NCI-H1694 (cell line): ENCODE results near the gene RORC.
"Not testable (repeated sequence)": the region's sequence is repeated elsewhere in the genome, so short reads cannot be mapped to it uniquely, and the experiment has no call there.

Experiments
- DNase-seq: peaks from one replicate; lab custom pipeline; 2025; lab: John Stamatoyannopoulos, UW

Gene RORC

DNA sequence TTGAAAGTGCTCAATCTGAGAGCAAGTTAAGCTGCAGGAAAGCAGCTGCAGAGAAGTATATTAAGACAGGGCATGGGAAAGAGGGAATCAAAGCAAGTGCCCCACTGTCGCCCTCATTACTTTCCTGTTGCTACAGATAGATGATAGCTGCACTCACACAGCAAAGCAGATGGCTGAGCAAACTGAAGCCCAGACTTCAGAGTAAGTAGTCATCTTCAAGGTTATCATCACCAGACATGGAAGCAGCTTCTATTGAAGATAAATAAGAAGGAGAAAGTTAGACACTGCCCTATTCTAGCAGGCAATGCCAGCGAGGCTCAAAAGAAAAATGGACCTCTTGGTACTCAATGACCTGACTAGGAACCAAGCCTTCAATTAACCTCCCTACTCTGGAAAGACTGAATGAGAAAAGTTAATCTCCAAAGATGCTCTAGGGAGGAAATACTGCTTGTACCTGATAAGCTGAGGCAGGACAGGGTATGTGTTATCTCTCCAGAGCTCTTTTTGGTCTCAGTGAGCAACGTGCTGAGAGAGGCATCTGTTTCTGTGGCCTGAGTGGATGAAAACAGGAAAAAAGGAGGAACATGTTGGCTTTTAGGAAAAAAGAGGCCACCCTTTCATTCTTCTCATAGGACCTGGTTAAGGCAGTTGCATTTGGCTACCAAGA is 57.2 kb downstream of the RORC start:
- no peak for DNase-seq

DNA sequence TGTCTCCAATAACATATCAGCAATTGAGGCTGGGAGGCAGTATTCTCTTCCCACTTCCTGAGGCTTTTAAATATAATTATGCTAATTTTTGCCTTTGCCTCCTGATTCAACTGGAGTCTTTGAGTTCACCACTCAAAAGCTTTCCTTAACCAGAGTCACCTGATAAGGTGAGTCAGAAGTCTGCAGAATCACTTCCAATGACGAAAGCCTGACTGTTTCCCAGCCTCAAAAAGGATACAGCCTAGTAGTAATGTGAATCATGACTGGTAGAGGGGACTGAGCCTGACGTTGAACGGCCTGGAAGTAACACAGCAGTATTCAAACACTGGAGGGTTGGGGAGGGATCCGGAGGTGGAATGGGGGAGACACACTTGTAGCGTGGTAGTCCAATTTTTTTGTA is 57.9 kb downstream of the RORC start:
- DNase-seq = no peak

DNA sequence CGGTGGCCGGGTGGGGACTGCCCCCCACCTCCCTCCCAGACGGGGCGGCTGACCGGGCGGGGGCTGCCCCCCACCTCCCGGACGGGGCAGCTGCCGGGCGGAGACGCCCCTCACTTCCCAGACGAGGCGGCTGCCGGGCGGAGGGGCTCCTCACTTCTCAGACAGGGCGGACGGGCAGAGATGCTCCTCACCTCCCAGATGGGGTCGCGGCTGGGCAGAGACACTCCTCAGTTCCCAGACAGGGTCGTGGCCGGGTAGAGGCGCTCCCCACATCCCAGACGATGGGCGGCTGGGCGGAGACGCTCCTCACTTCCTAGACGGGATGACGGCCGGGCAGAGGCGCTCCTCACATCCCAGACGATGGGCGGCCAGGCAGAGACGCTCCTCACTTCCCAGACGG is 62.3 kb downstream of the RORC start:
- not testable (repeated sequence) for DNase-seq

DNA sequence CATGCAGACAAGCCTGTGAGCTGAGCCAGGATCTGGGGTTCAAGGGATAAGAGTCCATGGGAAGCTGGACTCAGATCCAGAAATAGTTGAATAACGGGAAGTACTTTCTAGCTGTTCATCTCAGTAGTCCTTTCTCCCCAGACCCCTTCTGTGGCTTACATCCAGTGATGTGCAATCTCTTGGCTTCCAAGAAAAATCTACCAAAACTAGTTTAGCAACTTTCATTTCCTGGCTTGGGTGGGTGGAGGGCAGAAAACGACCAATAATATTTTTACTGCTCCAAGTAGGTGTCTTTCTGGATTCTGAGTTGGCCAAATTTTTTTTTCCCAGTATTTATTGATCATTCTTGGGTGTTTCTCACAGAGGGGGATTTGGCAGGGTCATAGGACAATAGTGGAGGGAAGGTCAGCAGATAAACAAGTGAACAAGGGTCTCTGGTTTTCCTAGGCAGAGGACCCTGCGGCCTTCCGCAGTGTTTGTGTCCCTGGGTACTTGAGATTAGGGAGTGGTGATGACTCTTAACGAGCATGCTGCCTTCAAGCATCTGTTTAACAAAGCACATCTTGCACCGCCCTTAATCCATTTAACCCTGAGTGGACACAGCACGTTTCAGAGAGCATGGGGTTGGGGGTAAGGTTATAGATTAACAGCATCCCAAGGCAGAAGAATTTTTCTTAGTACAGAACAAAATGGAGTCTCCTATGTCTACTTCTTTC is 63.1 kb downstream of the RORC start:
- not testable (repeated sequence) for DNase-seq

DNA sequence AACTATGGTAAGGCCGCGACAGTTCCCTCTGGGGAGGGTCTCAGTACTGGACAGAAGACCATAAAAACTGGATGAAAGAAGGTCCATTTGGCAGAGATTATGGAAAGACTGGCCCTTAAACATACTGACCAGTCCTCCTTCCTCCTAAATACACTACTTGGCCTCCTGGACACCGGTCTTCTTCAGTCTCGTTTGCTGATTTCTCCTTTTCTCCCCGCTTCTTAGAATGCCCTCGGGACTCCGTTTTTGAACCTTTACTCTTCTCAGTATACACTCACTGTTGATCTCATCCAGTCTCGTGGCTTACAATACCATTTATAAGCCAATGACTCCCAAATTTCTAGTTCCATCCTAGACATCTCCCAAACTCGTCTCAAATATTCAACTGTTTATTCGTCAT is 67.6 kb downstream of the RORC start:
- no peak for DNase-seq

DNA sequence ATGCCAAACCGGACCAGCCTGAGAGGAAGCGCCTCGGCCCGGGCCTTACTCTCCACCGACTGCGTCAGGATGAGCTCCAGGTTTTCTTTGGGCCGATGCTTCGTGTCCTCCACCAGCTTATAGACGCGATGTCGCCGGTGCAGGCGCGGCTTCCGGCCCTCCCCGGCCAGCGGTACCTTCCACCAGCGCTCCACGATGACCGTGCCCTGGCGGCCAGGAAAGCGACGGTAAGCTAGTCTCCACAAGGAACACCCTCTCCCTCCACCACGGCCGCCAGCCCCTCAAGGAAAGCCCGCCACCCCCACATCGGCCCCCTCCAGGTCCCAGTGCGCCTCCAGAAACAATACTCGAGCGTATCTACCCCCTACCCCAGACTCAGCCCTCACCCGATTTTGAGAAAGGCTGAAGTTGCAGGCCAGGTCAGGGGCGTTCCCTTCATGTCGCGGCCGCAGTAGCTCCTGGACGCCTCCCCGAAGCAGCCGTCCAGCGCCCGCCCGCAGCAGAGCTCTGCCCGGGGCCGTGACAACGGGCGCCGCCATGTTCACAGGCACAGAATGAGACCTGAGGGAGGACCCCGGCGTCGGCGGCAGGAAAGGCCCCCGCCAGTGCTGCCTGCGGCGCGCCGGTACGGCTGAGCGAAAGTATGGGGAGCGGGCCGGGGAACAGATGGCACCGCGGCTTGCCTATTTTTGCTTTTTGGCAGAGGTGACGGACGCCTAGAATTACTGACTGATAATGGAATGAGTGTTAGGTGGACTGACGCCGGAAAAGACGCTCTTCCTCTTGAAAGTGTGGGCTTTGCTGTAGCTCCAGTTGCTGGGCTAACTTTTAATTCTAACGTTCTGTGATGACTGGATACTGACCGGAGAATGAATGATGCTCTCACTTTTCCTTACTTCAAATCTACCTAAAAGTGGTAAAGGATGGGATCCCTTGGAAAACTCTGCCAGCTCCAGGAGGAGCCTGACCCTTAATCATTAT is 68.4 kb downstream of the RORC start, which contains the start of gene MRPL9:
Gene MRPL9, minus strand, starts transcription at position 556 of the 981 bp plus-strand sequence. Its CDS starts 17 bp downstream, at position 539.
- DNase-seq = peak; percentile 92

DNA sequence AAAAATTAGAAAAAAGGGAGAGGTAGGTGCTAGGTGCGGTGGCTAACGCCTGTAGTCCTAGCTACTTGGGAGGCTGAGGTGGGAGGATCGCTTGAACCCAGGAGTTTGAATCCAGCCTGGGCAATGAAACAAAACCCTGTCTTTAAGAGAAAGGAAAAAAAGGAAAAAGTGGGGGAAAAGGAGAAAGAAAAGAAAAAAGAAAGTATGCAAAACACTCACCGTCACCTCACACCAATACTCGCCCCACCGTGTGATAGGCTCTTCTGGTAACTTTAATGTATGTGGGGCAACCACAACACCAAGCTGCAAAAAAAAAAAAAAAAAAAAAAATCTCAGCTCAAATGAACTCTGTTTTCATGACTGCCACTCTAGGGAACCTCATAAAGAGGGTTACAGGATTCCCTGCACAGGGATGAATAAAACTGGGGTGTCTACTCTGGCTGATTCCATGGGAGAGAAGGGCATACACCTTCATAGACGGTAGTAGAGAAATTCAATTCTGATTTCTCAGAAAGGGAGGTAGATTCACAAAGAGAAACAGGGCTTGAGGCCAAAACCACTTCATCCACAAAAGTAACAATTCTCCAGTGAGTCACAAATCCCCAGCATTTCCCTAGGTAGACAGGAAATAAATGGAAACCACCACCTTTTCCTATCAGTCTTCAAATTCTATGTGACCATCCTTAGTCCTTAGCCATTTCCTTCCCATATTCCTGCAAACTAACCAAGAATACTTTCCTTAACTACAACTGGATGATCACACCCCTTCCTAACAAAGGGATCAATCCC is 70.8 kb downstream of the RORC start:
- no peak for DNase-seq

DNA sequence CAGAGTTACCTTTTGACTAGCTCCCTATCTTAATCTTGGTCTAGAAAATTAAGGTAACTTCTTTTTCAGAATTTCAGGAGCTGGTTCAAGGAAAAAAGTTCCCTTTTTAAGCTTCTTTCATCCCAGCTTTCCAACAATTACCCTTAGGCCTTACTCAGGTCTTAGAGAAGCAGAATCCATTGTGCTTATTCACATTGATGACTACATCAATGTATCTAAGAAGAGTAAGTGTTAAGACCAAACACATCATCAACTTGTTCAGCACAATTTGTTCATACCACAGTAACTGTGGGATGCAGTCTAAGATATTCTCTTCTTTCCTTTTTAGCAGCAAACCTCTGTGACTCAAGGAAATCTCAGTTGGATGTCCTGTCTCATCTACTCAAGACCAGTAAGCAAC is 72.4 kb downstream of the RORC start:
- no peak for DNase-seq

DNA sequence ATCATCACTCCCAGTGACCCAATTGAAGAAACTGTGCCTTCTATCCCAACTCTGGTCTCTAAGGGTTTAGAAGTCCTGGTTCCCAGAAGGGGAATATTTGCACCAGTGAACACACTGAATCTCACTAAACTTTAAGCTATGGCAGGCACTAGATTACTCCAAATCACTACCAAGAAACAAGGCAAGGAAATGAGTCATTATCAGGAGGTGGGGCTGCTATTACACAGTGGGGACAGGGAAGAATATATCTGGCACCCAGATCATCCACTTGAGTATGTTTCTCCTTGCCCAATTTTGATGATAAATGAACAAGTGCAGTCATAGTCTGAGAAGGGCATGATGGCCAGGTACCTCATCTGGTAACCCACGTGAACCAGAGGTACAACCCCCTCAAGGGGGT is 75.3 kb downstream of the RORC start:
- no peak for DNase-seq
